NB4 (cell line): Measurements from ENCODE around the gene WNT7B.

Source experiments
- DNase-seq: peaks from one replicate; pipeline ENCODE4 v3.0.0; 2010; ENCODE audit warnings: low read depth
- H3K4me3 ChIP-seq: one replicate; pipeline ENCODE4 v1.5.1; 2011; ENCODE audit warnings: mild to moderate bottlenecking, low read depth, low read length, moderate library complexity
- MYC ChIP-seq: IDR thresholded peaks from 2 replicates; pipeline ENCODE4 v1.6.1; 2011; ENCODE audit warnings: low read depth, low read length
- POLR2A ChIP-seq: IDR thresholded peaks from 2 replicates; pipeline ENCODE4 v1.6.1; 2011; ENCODE audit warnings: mild to moderate bottlenecking; ENCODE audit not compliant: insufficient read length; ENCODE audit errors: extremely low read depth
- TF ChIP-seq, protein P1 (sequence below): IDR thresholded peaks from one replicate; pipeline ENCODE4 v1.5.1; 2012; ENCODE audit warnings: low read depth, low read length
- TF ChIP-seq, protein P2 (sequence below): IDR thresholded peaks from 2 replicates; pipeline ENCODE4 v1.6.1; 2011; ENCODE audit warnings: low read depth, low read length

Gene WNT7B

DNA sequence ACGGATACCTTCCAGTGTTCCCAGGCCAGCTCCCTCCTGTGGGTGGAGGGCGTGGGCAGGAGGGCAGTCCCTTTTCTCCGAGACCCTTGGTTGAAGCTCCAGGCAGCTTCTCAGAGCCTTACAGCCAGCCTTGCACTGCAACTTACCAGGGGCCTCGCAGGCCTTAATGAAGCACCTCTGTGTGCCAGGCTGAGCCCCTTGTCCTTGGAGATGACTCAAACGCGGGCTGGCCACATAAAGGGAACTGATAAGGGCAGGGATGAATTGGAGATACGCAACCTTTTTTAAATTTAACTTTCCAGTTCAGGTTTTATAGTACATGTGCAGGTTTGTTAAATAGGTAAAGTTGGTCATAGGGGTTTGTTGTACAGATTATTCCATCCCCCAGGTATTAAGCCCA, 72.7 kb downstream of the WNT7B start:
- DNase-seq, result peak; percentile 67
- H3K4me3 ChIP-seq, result no peak overlapping the region
- TF ChIP-seq, protein P1, sequence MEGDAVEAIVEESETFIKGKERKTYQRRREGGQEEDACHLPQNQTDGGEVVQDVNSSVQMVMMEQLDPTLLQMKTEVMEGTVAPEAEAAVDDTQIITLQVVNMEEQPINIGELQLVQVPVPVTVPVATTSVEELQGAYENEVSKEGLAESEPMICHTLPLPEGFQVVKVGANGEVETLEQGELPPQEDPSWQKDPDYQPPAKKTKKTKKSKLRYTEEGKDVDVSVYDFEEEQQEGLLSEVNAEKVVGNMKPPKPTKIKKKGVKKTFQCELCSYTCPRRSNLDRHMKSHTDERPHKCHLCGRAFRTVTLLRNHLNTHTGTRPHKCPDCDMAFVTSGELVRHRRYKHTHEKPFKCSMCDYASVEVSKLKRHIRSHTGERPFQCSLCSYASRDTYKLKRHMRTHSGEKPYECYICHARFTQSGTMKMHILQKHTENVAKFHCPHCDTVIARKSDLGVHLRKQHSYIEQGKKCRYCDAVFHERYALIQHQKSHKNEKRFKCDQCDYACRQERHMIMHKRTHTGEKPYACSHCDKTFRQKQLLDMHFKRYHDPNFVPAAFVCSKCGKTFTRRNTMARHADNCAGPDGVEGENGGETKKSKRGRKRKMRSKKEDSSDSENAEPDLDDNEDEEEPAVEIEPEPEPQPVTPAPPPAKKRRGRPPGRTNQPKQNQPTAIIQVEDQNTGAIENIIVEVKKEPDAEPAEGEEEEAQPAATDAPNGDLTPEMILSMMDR, result no peak
- TF ChIP-seq MYC (no peak), POLR2A (no peak)
- TF ChIP-seq, protein P2, sequence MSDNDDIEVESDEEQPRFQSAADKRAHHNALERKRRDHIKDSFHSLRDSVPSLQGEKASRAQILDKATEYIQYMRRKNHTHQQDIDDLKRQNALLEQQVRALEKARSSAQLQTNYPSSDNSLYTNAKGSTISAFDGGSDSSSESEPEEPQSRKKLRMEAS, result no peak

DNA sequence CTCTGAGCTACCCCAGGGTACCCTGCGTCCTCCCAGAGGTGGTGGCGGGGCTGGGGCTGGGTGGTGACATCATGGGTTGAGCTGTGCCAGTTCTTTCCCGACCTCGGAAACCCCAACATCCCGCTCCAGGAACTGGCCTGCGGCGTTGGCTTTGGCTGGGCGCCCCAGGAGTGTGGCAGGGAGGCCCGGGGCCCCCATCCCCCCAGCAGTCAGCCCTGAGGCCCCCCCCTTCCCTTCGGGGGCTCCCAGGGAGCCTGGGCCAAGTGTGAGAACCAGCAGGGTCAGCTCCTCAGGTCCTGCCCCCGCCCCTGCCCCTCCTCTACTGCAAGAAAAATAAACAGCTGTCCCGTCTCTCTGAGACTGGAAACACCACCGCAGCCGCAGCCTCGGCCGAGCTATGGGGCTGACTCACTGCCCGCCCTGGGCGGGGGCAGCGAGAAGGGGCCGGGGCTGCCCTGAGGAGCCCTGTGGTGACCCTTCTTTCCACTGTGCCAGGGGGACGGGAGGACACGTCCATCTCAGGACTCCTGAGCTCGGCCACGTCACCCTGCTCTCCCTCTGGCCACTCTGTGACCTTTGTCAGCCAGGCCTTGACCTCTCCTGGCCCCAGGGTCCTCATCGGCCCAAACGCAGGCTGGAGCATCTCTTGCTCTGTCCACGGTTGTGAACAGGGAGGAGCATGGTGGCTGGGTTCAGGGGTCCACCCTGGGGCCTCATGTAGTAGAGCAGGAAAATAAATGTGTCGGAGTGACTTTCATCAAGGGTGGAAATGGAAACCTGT, 73.4 kb downstream of the WNT7B start:
- no peak overlapping the region for H3K4me3 ChIP-seq
- TF ChIP-seq, protein P2, result no peak
- TF ChIP-seq, protein P1, result no peak
- TF ChIP-seq MYC (no peak), POLR2A (no peak)
- peak; percentile 70 for DNase-seq

- TF ChIP-seq POLR2A, result no peak
- TF ChIP-seq, protein P2, result no peak
- TF ChIP-seq, protein P1, result no peak
- TF ChIP-seq MYC, result no peak
- no peak overlapping the region for H3K4me3 ChIP-seq
- DNase-seq, result no peak
Measured at GRCh38 chr22:45897736-45898135, 79.2 kb downstream of the WNT7B start.

GRCh38 chr22:45896964-45897538, 79.9 kb downstream of the WNT7B start:
- DNase-seq, result no peak

DNA sequence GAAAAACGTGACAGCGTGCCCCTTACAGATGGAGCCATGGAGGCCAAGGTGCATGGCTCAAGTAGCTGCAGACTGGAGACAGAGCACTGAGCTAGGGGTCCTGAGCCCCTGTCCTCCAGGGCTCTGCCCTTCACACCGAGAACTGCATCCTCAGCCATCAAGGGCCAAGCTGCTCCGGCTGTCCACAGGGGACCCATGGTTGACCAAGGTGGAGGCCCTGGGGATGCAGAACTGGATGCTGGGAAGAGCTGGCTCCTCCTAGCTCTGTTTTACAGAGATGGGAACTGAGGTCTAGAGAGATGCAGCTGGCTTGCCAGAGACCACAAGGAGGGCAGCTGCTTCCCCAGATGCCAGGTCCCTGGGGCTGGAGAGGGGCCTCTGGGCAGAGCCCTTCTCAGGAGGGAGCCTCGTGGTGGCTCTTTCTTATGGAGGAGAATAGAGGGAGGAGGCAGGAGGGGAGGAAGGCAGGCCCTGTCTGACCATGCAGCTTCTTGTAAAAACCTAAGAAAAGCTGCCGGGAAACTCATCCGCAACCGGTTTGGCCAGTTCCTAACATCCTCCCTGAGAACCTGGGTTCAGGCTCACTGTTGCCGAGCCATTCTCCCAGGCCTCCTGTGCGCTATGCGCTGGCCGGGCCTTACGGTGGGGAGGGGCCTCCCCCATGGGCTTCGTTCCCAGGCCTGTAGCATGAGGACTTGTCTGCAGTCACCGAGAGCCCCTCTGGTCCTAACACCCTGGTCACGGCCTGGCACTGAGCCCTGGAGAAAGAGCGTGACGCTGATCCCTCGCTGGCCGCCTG, 80.6 kb downstream of the WNT7B start:
- no peak for DNase-seq
- H3K4me3 ChIP-seq, result no peak overlapping the region
- TF ChIP-seq MYC (no peak), POLR2A (no peak)
- TF ChIP-seq, protein P2, result no peak
- TF ChIP-seq, protein P1, result no peak

More at GRCh38 chr22:45896964-45897538, 79.9 kb downstream of the WNT7B start:
- TF ChIP-seq POLR2A (no peak), MYC (no peak)
- TF ChIP-seq, protein P2, result no peak
- TF ChIP-seq, protein P1, result no peak
- H3K4me3 ChIP-seq, result no peak overlapping the region
